Camera-type eye (tissue), 1 donor: ENCODE measurements around the gene MKNK2. TPM values are rescaled to one million over a fixed set of nuclear protein-coding genes. Genes with fewer than 3 reads are reported as not detected.

ENCODE experiments used
- total RNA-seq: library from RNA; depleted of rRNA; stranded (reverse); fragments of >200 nt; gene quantifications from one replicate; pipeline ENCODE4 v1.2.3, GENCODE V29; 2014

MKNK2 gene
- total RNA-seq = 62.2 TPM

DNA sequence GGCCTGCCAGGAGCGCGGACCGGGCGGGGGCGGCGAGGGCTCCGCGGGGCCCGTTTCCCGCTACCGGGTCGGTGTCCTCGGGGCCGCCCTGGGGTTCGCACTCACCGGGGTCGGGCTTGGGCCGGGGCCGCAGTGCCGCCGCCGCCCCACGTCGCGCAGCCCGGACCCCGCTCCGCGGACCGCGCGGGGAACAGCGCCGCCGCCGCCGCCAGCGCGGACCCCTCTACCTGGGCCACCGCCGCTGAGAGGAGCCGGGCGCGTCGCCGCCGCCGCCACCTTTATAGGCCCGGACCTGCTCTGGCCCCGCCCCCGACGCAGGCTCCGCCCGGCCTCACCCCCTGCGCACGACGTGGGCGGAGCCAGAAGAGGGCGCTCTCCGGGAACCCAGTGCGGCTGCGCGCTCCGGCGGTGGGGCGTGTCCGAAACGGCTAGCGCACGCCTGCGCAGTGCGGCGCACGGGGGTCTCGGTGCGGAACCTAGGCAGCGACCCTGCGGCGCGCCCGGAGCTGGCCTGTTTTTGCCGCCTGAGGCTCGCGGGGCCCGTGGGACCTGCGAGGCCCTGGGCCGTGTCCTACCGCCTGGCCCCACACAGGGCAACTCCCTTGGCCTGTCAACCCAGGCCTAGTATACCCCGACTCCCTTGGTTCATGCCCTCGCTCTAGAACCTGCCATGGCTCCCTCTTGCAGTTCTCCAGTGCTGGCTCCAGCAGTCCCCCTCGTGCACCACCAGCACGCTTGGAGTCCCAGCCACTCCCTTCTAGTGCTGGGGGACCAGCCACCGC, at the start of gene MKNK2:
MKNK2 (minus strand) TSS at position 254 of the 782 bp plus-strand sequence. CDS start 393 bp downstream, outside the sequence.

DNA sequence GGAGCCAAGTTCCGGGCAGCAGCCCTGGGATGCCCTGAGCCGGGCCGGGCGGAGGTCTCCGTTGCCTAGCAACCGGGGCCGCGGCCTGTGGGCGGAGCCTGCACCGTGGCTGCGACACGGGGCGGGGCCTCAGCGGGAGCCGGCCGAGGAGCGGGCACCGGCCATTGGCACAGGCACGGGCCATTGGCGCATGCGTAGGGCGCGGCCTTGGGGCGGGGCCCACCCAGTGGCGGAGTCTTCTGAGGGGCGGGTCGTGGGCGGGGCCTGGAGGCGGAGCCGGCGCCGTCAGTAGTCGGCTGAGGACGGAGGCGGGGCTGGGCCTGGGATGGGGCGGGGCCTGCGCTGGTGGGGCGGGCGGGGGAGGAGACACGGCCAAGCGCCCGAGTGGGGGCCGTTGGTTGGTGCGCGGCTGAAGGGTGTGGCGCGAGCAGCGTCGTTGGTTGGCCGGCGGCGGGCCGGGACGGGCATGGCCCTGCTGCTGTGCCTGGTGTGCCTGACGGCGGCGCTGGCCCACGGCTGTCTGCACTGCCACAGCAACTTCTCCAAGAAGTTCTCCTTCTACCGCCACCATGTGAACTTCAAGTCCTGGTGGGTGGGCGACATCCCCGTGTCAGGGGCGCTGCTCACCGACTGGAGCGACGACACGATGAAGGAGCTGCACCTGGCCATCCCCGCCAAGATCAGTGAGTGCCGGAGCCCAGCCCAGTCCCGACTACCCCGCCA, 45.6 kb upstream of the MKNK2 start, which contains the start of gene IZUMO4:
IZUMO4 (plus strand) TSS at position 436 of the 723 bp plus-strand sequence; CDS start at position 467, 31 bp downstream.

DNA sequence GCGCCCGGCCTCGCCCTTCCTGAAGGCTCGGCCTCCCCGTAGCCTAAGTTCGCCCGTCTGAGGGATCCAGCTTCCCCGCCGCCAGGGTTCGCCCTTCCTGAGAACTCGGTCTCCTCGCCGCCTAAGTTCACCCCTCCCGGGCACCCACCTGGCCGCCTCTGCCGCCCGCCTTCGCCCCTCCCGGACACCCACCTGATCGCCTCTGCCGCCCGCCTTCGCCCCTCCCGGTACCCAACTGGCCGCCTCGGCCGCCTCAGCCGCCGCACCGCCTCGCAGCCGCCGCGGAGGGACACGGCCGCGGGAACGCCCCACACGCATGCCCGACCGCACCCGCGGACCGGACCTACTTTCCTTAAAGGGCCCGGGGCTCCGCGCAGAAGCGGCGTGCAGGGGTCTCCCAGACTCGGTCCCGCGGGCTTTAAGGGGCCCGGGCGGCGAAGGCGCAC, 45.0 kb upstream of the MKNK2 start, which contains the start of gene MOB3A:
MOB3A (minus strand) TSS at position 293 of the 446 bp plus-strand sequence. CDS start 17,766 bp downstream, outside the sequence.

DNA sequence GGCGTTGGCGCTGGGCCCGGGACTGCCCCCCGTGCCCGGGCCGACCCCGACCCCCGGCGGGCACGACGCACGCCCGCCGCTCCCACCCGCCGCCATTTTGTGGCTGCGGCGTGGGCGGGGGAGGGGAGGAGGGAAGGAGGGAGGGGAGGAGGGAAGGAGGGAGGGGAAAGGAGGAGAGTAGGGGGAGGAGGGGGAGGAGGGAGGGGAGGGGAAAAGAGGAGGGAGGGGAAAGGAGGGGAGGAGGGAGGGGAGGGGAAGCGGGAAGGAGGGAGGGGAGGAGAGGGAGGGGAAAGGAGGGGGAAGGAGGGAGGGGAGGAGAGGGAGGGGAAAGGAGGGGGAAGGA, 35.5 kb downstream of the MKNK2 start, which contains the start of gene BTBD2:
BTBD2 (minus strand) TSS at position 107 of the 343 bp plus-strand sequence; CDS start at position 96, 11 bp downstream.

Other genes starting within 250 kb of the MKNK2 start
- gene ATP8B3, start 239.0 kb downstream of the MKNK2 start, total RNA-seq = 2.1 TPM
- gene REXO1, start 202.8 kb downstream of the MKNK2 start, total RNA-seq = 13.9 TPM
- gene KLF16, start 187.7 kb downstream of the MKNK2 start, total RNA-seq = 8.4 TPM
- 47.7 TPM for gene ABHD17A, start 165.7 kb downstream of the MKNK2 start, total RNA-seq
- 2.4 TPM for gene ADAT3, start 145.8 kb downstream of the MKNK2 start, total RNA-seq
- 44.6 TPM for gene SCAMP4, start 145.8 kb downstream of the MKNK2 start, total RNA-seq
- gene CSNK1G2, start 110.1 kb downstream of the MKNK2 start, total RNA-seq = 64.4 TPM
- gene BTBD2, start 35.5 kb downstream of the MKNK2 start, total RNA-seq = 78.3 TPM
- gene MOB3A, start 45.1 kb upstream of the MKNK2 start, total RNA-seq = 37.2 TPM
- gene IZUMO4, start 45.7 kb upstream of the MKNK2 start, total RNA-seq = 2.6 TPM
- gene AP3D1, start 100.3 kb upstream of the MKNK2 start, total RNA-seq = 90.0 TPM
- gene DOT1L, start 112.7 kb upstream of the MKNK2 start, total RNA-seq = 19.2 TPM
- gene PLEKHJ1, start 185.1 kb upstream of the MKNK2 start, total RNA-seq = 56.4 TPM
- 57.7 TPM for gene SF3A2, start 185.6 kb upstream of the MKNK2 start, total RNA-seq
- 0.82 TPM for gene AMH, start 198.1 kb upstream of the MKNK2 start, total RNA-seq
- 5.2 TPM for gene JSRP1, start 205.2 kb upstream of the MKNK2 start, total RNA-seq
- gene PEAK3, start 230.9 kb upstream of the MKNK2 start, total RNA-seq = 0.44 TPM